Ishikawa (cell line): ENCODE measurements around the gene DDN.

Source experiments
- CEBPB ChIP-seq: IDR thresholded peaks from 2 replicates; pipeline ENCODE4 v1.6.1; 2012
- CREB1 ChIP-seq: IDR thresholded peaks from 2 replicates; pipeline ENCODE4 v1.6.1; 2012; ENCODE audit warnings: low read depth
- EGR1 ChIP-seq: IDR thresholded peaks from 2 replicates; pipeline ENCODE4 v1.6.1; 2012
- EP300 ChIP-seq: IDR thresholded peaks from 2 replicates; pipeline ENCODE4 v1.6.1; 2012; ENCODE audit warnings: borderline replicate concordance
- FOXM1 ChIP-seq: IDR thresholded peaks from 2 replicates; pipeline ENCODE4 v1.6.1; 2012; ENCODE audit warnings: low read depth, borderline replicate concordance
- MAX ChIP-seq: IDR thresholded peaks from 2 replicates; pipeline ENCODE4 v1.6.1; 2012
- NFIC ChIP-seq: IDR thresholded peaks from 2 replicates; pipeline ENCODE4 v1.6.1; 2012
- RAD21 ChIP-seq: IDR thresholded peaks from 2 replicates; pipeline ENCODE4 v1.6.1; 2012; ENCODE audit warnings: low read depth
- REST ChIP-seq: IDR thresholded peaks from 2 replicates; pipeline ENCODE4 v1.6.1; 2012; ENCODE audit warnings: low read depth, mild to moderate bottlenecking
- TAF1 ChIP-seq: IDR thresholded peaks from 2 replicates; pipeline ENCODE4 v1.6.1; 2012; ENCODE audit warnings: low read depth, mild to moderate bottlenecking
- TCF12 ChIP-seq: IDR thresholded peaks from 2 replicates; pipeline ENCODE4 v1.6.1; 2012; ENCODE audit warnings: low read depth
- TEAD4 ChIP-seq: IDR thresholded peaks from 2 replicates; pipeline ENCODE4 v1.6.1; 2012
- YY1 ChIP-seq: IDR thresholded peaks from 2 replicates; pipeline ENCODE4 v1.6.1; 2012; ENCODE audit warnings: low read depth
- ZBTB7A ChIP-seq: IDR thresholded peaks from 2 replicates; pipeline ENCODE4 v1.6.1; 2012; ENCODE audit warnings: low read depth
- TF ChIP-seq, protein P1 (sequence below): IDR thresholded peaks from 2 replicates; pipeline ENCODE4 v1.6.1; 2012

Gene DDN

GRCh38 chr12:49022558-49023178 is 23.5 kb upstream of the DDN start:
- no peak for TF ChIP-seq CREB1
- no peak for TF ChIP-seq TEAD4
- TF ChIP-seq REST, result no peak
- no peak for TF ChIP-seq ZBTB7A
- no peak for TF ChIP-seq TCF12
- TF ChIP-seq YY1, result no peak
- no peak for TF ChIP-seq RAD21
- no peak for TF ChIP-seq FOXM1
- TF ChIP-seq, protein P1, sequence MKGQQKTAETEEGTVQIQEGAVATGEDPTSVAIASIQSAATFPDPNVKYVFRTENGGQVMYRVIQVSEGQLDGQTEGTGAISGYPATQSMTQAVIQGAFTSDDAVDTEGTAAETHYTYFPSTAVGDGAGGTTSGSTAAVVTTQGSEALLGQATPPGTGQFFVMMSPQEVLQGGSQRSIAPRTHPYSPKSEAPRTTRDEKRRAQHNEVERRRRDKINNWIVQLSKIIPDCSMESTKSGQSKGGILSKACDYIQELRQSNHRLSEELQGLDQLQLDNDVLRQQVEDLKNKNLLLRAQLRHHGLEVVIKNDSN, result no peak
- no peak for TF ChIP-seq CEBPB
- TF ChIP-seq TAF1, result no peak
- TF ChIP-seq NFIC, result no peak
- no peak for TF ChIP-seq EP300
- no peak for TF ChIP-seq EGR1
- TF ChIP-seq MAX, result no peak

DNA sequence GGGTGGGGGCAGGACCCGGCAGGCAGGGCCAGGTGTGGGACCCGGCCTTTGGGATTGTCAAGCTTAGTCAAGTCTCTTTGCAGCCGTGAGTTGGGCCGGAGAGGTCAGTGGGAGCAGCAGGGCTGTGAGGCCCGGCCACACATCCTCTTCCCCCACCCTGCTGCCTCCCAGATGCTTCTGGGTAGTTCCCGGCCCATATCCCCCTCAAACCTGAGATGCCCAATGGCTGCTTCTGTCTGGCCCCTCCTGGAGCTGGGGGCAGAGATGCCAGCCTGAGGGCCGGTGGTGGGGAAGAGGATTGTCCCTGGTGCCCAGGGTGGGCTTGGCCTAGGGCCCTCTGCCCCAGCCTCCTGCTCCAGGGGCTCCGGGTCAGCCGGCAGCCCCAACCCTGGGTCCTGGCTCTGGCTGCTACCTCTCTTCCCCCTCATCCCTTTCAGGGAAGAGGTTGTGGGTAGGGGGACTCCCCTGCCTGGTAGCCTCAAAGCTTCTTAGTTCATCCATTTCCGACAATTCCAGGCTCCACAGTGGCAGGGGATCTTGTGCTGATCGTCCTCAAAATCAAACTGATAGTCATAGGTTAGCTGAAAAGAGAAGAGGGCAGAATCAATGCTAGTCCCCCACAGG is 22.2 kb upstream of the DDN start:
- TF ChIP-seq NFIC (no peak), TCF12 (no peak), CEBPB (no peak), EGR1 (no peak), ZBTB7A (no peak), TAF1 (no peak), RAD21 (no peak), REST (no peak), YY1 (no peak), EP300 (no peak), MAX (no peak), CREB1 (no peak), TEAD4 (no peak)
- TF ChIP-seq, protein P1, result no peak

- no peak for TF ChIP-seq YY1
- TF ChIP-seq, protein P1, result no peak
- no peak for TF ChIP-seq EGR1
- TF ChIP-seq MAX, result no peak
- TF ChIP-seq TCF12, result no peak
Observed at GRCh38 chr12:49020441-49020840, 21.3 kb upstream of the DDN start.

GRCh38 chr12:49019443-49020324 is 20.5 kb upstream of the DDN start:
- no peak for TF ChIP-seq NFIC
- no peak for TF ChIP-seq CEBPB
- TF ChIP-seq TEAD4, result no peak
- no peak for TF ChIP-seq ZBTB7A
- TF ChIP-seq, protein P1, result no peak
- TF ChIP-seq EGR1, result no peak
- no peak for TF ChIP-seq REST
- TF ChIP-seq RAD21, result no peak
- no peak for TF ChIP-seq FOXM1
- TF ChIP-seq TCF12, result no peak
- no peak for TF ChIP-seq MAX
- no peak for TF ChIP-seq YY1
- TF ChIP-seq CREB1, result no peak
- TF ChIP-seq TAF1, result no peak
- TF ChIP-seq EP300, result no peak
